ENCODE data around the gene LGALS8. TPM values are rescaled to one million over a fixed set of nuclear protein-coding genes. Genes with fewer than 3 reads are reported as not detected.

The LGALS8 gene
- total RNA-seq, 1 experiment from 2014 or later: 35.3 TPM

GRCh38 chr1:236494082-236494481 is 29.7 kb upstream of the LGALS8 start:
- H3K27ac ChIP-seq (ENCODE audit: low read depth, low read length, poor library complexity, severe bottlenecking): no peak overlapping the region
- POLR2A ChIA-PET (ENCODE audit: low non-redundant PET): no interaction called here
- no TSS peak for BruUV-seq (replicated peaks)

GRCh38 chr1:236494586-236495466 is 29.0 kb upstream of the LGALS8 start:
- intact Hi-C loops (cut with micrococcal nuclease; ENCODE audit: unreplicated experiment): loop anchor here (5.0 kb wide), 1 partner anchor 388 kb away; no protein-coding TSS in a partner anchor
- TF ChIP-seq CTCF (conservative IDR thresholded peaks at IDR 0.05; ENCODE audit: low read depth, low read length) (no peak), EZH2 (IDR thresholded peaks at IDR 0.05; ENCODE audit: borderline replicate concordance, low read depth, low read length, poor library complexity, severe bottlenecking) (no peak)
- BruUV-seq (replicated peaks): no TSS peak
- DNase-seq (ENCODE audit: low spot score): no peak
- no peaks in the 10 kb centered on the region for H3K36me3 ChIP-seq (ENCODE audit: insufficient read depth, low read length, poor library complexity, severe bottlenecking)
- CTCF ChIA-PET: no interaction called here
- no peak overlapping the region for H3K27ac ChIP-seq (ENCODE audit: low read depth, low read length, poor library complexity, severe bottlenecking)
- H3K27me3 ChIP-seq (replicated peaks; ENCODE audit: insufficient read depth, low read depth, low read length, poor library complexity): no peaks in the 10 kb centered on the region
- no peaks in the 10 kb centered on the region for H3K4me1 ChIP-seq (ENCODE audit: insufficient read depth, low read length, poor library complexity, severe bottlenecking)
- no peak overlapping the region for H3K4me3 ChIP-seq (ENCODE audit: low read depth, low read length, poor library complexity, severe bottlenecking)
- POLR2A ChIA-PET (ENCODE audit: low non-redundant PET): no interaction called here
- H3K9me3 ChIP-seq (ENCODE audit: low read depth, low read length, poor library complexity, severe bottlenecking): no peaks in the 10 kb centered on the region

More at GRCh38 chr1:236494082-236494481, 29.7 kb upstream of the LGALS8 start:
- intact Hi-C loops (cut with micrococcal nuclease; ENCODE audit: unreplicated experiment): loop anchor here (5.0 kb wide), 1 partner anchor 387 kb away; no protein-coding TSS in a partner anchor
- TF ChIP-seq CTCF (conservative IDR thresholded peaks at IDR 0.05; ENCODE audit: low read depth, low read length): no peak
- no peak for TF ChIP-seq EZH2 (IDR thresholded peaks at IDR 0.05; ENCODE audit: borderline replicate concordance, low read depth, low read length, poor library complexity, severe bottlenecking)
- H3K36me3 ChIP-seq (ENCODE audit: insufficient read depth, low read length, poor library complexity, severe bottlenecking): no peaks in the 10 kb centered on the region
- H3K4me1 ChIP-seq (ENCODE audit: insufficient read depth, low read length, poor library complexity, severe bottlenecking): no peaks in the 10 kb centered on the region
- CTCF ChIA-PET: no interaction called here
- H3K27me3 ChIP-seq (replicated peaks; ENCODE audit: insufficient read depth, low read depth, low read length, poor library complexity): no peaks in the 10 kb centered on the region
- no peak for DNase-seq (ENCODE audit: low spot score)
- no peak overlapping the region for H3K4me3 ChIP-seq (ENCODE audit: low read depth, low read length, poor library complexity, severe bottlenecking)
- no peaks in the 10 kb centered on the region for H3K9me3 ChIP-seq (ENCODE audit: low read depth, low read length, poor library complexity, severe bottlenecking)

GRCh38 chr1:236495467-236496112 is 28.2 kb upstream of the LGALS8 start:
- no peaks in the 10 kb centered on the region for H3K27me3 ChIP-seq (replicated peaks; ENCODE audit: insufficient read depth, low read depth, low read length, poor library complexity)
- BruUV-seq (replicated peaks): no TSS peak
- no peak for DNase-seq (ENCODE audit: low spot score)
- ChIA-PET POLR2A (ENCODE audit: low non-redundant PET) (no interaction called here), CTCF (no interaction called here)
- H3K27ac ChIP-seq (ENCODE audit: low read depth, low read length, poor library complexity, severe bottlenecking): no peak overlapping the region
- H3K4me3 ChIP-seq (ENCODE audit: low read depth, low read length, poor library complexity, severe bottlenecking): no peak overlapping the region
- H3K4me1 ChIP-seq (ENCODE audit: insufficient read depth, low read length, poor library complexity, severe bottlenecking): no peaks in the 10 kb centered on the region
- no peaks in the 10 kb centered on the region for H3K9me3 ChIP-seq (ENCODE audit: low read depth, low read length, poor library complexity, severe bottlenecking)
- H3K36me3 ChIP-seq (ENCODE audit: insufficient read depth, low read length, poor library complexity, severe bottlenecking): no peaks in the 10 kb centered on the region
- intact Hi-C loops (cut with micrococcal nuclease; ENCODE audit: unreplicated experiment): no loop called here
- TF ChIP-seq CTCF (conservative IDR thresholded peaks at IDR 0.05; ENCODE audit: low read depth, low read length) (no peak), EZH2 (IDR thresholded peaks at IDR 0.05; ENCODE audit: borderline replicate concordance, low read depth, low read length, poor library complexity, severe bottlenecking) (no peak)

Measured in A673 (cell line).